Measurements from ENCODE around the gene ANP32A. TPM values are rescaled to one million over a fixed set of nuclear protein-coding genes. Genes with fewer than 3 reads are reported as not detected.

Gene ANP32A
- total and polyA plus RNA-seq, 9 of the 15 experiments (the other 6 are each of a cell fraction or from before 2014, with no cell fraction given): 13.2 to 656 (median 210) TPM

GRCh38 chr15:68783226-68784058 lies 37.3 kb downstream of the ANP32A start:
- CTCF ChIA-PET (ENCODE audit: low intra/inter-chr PET ratio): interaction anchor here (2.0 kb wide), 1 partner anchor 92 kb away, joined by 11 read pairs; no protein-coding TSS in a partner anchor
- H3K4me2 ChIP-seq (ENCODE audit: insufficient read depth, low read length): no peak overlapping the region
- peaks cover 0 to 3% of the 10 kb centered on the region in 2 experiments; a peak in 1 of 5 replicates for H3K4me1 ChIP-seq (replicated peaks in 1 of 2; ENCODE audit: control insufficient read depth in 2 of 2, insufficient read depth in 2 of 2, low read length in 2 of 2)
- POLR2A ChIA-PET: interaction anchor here (0.6 to 1.7 kb wide), 4 partner anchors 49 to 683 kb away, joined by 3 to 4 read pairs (median 4); no protein-coding TSS in a partner anchor
- no peak overlapping the region for H3K4me3 ChIP-seq
- no peaks in the 10 kb centered on the region; the same call in 1 of the 2 replicates for H4K20me1 ChIP-seq (replicated peaks; ENCODE audit: control insufficient read depth, insufficient read depth, low read length)
- no peak overlapping the region for H3K9ac ChIP-seq (ENCODE audit: insufficient read depth in 1 of 2, low read depth in 2 of 2, low read length in 2 of 2)
- H3K27ac ChIP-seq (ENCODE audit: extremely low read depth, low read depth, low read length): no peak overlapping the region
- H3K79me2 ChIP-seq (ENCODE audit: control insufficient read depth, insufficient read depth, low read length): peaks cover 13% of the 10 kb centered on the region; the same call in 2 of the 3 replicates
- FAIRE-seq (peak; percentile 62), DNase-seq (ENCODE audit: extremely low read depth in 1 of 4, low spot score in 3 of 4) (peak; percentile 57 to 59 (median 58)), ATAC-seq (peak; percentile 96)
- no peak overlapping the region for H2AFZ ChIP-seq (ENCODE audit: low read depth, low read length)
- H3K27me3 ChIP-seq (ENCODE audit: control insufficient read depth in 2 of 2, insufficient read depth in 2 of 2, low read length in 2 of 2): no peaks in the 10 kb centered on the region
- intact Hi-C loops (cut with micrococcal nuclease) (loop anchor here (2.0 kb wide), 2 partner anchors 45 to 91 kb away; no protein-coding TSS in a partner anchor), in situ Hi-C loops (cut with MboI) (loop anchor here (5.0 kb wide), 1 partner anchor 94 kb away; no protein-coding TSS in a partner anchor)
- no peaks in the 10 kb centered on the region for H3K9me1 ChIP-seq (ENCODE audit: control insufficient read depth, insufficient read depth, low read length)
- H3K9me3 ChIP-seq (replicated peaks; ENCODE audit: control insufficient read depth, insufficient read depth, low read depth, low read length): no peaks in the 10 kb centered on the region
- 99% methylated on average over 8 of the region's 9 CpGs for WGBS (ENCODE audit: insufficient coverage, low coverage, missing lambda C conversion rate)
- peaks cover 94% of the 10 kb centered on the region for H3K36me3 ChIP-seq (ENCODE audit: control insufficient read depth, insufficient read depth, low read length)
- BruUV-seq (replicated peaks): no TSS peak
- no peak for TF ChIP-seq KLF1 (tag; IDR thresholded peaks at IDR 0.05)
- TF ChIP-seq POLR2AphosphoS2 (IDR thresholded peaks at IDR 0.05; ENCODE audit: low read length): peak; percentile 43; the same call in 1 of the 2 replicates
- TF ChIP-seq ZMIZ1 (IDR thresholded peaks at IDR 0.05; ENCODE audit: low read depth in 2 of 2, low read length in 2 of 2): no peak
- TF ChIP-seq DEAF1 (CRISPR knock-in tag; IDR thresholded peaks at IDR 0.05): 0 out of 2 replicates have a peak, but pooled peaks have one; percentile 25
- TF ChIP-seq TCF3 (CRISPR knock-in tag; IDR thresholded peaks at IDR 0.05): no peak
- TF ChIP-seq FUS (optimal IDR thresholded peaks at IDR 0.05; ENCODE audit: low read depth, low read length): no peak
- no peak for TF ChIP-seq ASH1L (IDR thresholded peaks at IDR 0.05; ENCODE audit: borderline replicate concordance, low read depth, partially characterized antibody)
- TF ChIP-seq GATAD2A (IDR thresholded peaks at IDR 0.05): no peak
- no peak for TF ChIP-seq PML (IDR thresholded peaks at IDR 0.05; ENCODE audit: low read length)
- TF ChIP-seq ATF1 (CRISPR knock-in tag; IDR thresholded peaks at IDR 0.05): no peak
- no peak for TF ChIP-seq ATF1 (tag; IDR thresholded peaks at IDR 0.05)
- no peak for TF ChIP-seq NR1H2 (CRISPR knock-in tag; IDR thresholded peaks at IDR 0.05)

Measured in K562 (cell line).